GM18868 (cell line): ENCODE measurements around the gene LPA.
"Not testable (repeated sequence)": the region's sequence is repeated elsewhere in the genome, so short reads cannot be mapped to it uniquely, and the experiment has no call there.

ENCODE experiments used
- ATAC-seq: cut with Tn5 transposase; IDR thresholded peaks from one replicate; pipeline ENCODE4 v1.9.1; 2021; ENCODE audit warnings: mild to moderate bottlenecking, moderate library complexity; ENCODE audit not compliant: unreplicated experiment

The LPA gene

GRCh38 chr6:160664198-160664597 is at the start of gene LPA:
LPA (minus strand) TSS chr6:160664275; CDS start chr6:160664214, 61 bp downstream.
- ATAC-seq, result not testable (repeated sequence)

- not testable (repeated sequence) for ATAC-seq
Measured at GRCh38 chr6:160708993-160709392, 44.9 kb upstream of the LPA start.

GRCh38 chr6:160704688-160705087 is 40.6 kb upstream of the LPA start:
- ATAC-seq, result not testable (repeated sequence)

GRCh38 chr6:160701918-160702680 is 38.0 kb upstream of the LPA start, which contains the start of gene PLG:
PLG (plus strand) TSS chr6:160702244; CDS start chr6:160702305, 61 bp downstream.
- ATAC-seq, result not testable (repeated sequence)

GRCh38 chr6:160697826-160698225 is 33.8 kb upstream of the LPA start:
- no peak for ATAC-seq

GRCh38 chr6:160696884-160697283 is 32.8 kb upstream of the LPA start:
- ATAC-seq, result not testable (repeated sequence)

- ATAC-seq, result not testable (repeated sequence)
Measured at GRCh38 chr6:160695622-160696021, 31.5 kb upstream of the LPA start.

GRCh38 chr6:160695025-160695424 is 30.9 kb upstream of the LPA start:
- ATAC-seq, result not testable (repeated sequence)

GRCh38 chr6:160692369-160692959 is 28.4 kb upstream of the LPA start:
- no peak for ATAC-seq

- no peak for ATAC-seq
Measured at GRCh38 chr6:160691617-160692016, 27.5 kb upstream of the LPA start.

GRCh38 chr6:160690458-160690857 is 26.4 kb upstream of the LPA start:
- no peak for ATAC-seq

GRCh38 chr6:160685762-160686450 is 21.8 kb upstream of the LPA start:
- ATAC-seq, result no peak

GRCh38 chr6:160685101-160685761 is 21.2 kb upstream of the LPA start:
- not testable (repeated sequence) for ATAC-seq

- no peak for ATAC-seq
Measured at GRCh38 chr6:160679402-160679769, 15.3 kb upstream of the LPA start.

GRCh38 chr6:160678744-160679401 is 14.8 kb upstream of the LPA start:
- no peak for ATAC-seq

- ATAC-seq, result no peak
Measured at GRCh38 chr6:160678230-160678629, 14.2 kb upstream of the LPA start.

GRCh38 chr6:160676418-160676817 is 12.3 kb upstream of the LPA start:
- ATAC-seq, result not testable (repeated sequence)

GRCh38 chr6:160668589-160668988 is 4.5 kb upstream of the LPA start:
- no peak for ATAC-seq

- peak; percentile 98 for ATAC-seq
Measured at GRCh38 chr6:160667639-160668481, 3.8 kb upstream of the LPA start.

GRCh38 chr6:160662842-160663241 is 1.2 kb downstream of the LPA start:
- no peak for ATAC-seq
